HG03025 (cell line): ENCODE data around the gene RAP1GAP.

Source experiments
- ATAC-seq: cut with Tn5 transposase; IDR thresholded peaks from one replicate; pipeline ENCODE4 v1.9.1; 2021; ENCODE audit warnings: mild to moderate bottlenecking, moderate library complexity; ENCODE audit not compliant: unreplicated experiment, low FRiP score

The RAP1GAP gene

DNA sequence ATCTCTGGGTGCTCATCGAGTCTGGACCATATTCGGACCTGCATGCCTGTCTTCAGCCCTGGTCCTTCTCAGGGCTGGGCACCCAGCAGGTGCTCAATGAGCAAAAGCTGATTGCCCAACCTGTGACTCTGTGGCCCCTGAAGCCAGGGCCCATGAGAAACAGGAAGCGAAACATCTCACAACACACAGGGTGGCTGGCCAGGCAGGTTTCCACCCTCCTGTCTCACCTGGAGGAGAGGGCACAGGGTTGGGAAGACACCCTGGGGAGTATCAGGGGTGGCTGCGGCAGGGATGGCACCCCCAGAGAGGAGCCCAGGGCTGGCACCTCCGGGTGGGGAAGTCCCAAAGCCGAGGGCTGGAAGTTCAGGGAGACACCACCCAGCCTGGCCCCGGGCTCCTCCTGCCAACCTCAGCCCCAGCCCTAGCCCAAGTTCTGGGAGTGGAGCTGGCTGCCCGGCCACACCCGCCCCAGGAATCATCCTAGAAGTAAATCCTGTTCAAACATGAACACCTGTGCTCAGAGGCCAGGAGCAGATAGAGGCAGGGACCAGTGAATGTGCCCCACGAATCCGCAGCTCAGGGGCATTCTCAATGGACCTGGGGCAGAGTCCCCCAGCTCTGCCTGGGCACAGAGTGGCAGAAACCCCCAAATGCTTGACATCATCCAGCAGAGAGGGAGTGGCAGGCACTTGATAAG, 54.6 kb downstream of the RAP1GAP start:
- no peak for ATAC-seq

DNA sequence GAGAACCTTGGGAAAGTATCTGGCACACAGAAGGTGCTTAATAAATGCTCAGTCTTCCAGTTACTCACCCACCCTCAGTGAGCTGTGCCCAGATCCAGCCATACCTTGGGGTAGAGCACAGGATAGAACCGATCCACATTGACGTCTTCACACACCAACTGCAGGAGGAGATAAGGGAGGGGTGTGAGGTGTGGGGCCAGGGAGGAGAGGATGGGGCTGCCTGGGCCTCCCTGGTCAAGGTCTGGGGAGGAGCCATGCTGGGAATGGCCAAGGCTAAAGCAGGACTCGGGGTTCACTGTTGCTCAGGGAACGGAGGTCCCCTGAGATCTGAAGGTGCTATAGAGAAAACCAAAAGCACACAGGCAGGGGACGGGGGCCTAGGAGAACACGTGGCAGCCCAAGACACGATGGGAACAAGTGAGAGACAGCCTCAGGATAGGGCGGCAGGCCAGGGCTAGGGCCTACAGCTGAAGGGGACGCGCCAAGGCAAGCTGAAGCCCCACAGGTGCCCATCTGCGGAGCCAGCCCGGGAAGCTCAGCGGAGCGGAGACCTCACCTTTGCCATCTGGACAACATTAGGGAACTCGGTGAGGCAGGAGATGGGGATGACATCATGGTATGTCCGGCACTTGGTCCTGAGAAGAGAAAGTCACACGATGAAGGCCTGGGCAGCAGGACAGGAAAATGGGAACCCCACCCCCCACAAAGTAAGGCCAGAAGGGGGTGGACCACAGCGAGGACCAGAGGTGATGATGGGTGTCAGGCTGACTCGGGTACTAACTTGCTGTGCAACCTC, 55.9 kb downstream of the RAP1GAP start:
- ATAC-seq = no peak

DNA sequence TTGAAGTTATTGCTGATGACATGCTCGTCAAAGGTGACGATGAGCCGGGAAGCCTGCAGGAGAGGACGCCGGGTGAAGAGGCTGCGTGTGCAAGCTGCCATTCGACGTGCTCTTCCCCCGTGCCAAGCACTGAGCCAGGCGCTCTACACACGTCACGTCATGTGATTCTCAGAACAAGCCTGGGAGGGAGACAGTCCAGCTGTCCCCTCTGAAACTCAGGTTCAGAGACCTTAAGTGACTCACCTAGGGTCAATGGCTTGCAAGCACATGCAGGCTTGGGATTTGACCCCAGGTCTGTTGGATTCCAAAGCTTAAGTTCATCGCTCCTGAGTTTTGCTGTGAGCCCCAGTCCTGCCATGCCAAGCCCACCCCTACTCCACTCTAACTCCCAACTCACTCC, 57.1 kb downstream of the RAP1GAP start:
- no peak for ATAC-seq

DNA sequence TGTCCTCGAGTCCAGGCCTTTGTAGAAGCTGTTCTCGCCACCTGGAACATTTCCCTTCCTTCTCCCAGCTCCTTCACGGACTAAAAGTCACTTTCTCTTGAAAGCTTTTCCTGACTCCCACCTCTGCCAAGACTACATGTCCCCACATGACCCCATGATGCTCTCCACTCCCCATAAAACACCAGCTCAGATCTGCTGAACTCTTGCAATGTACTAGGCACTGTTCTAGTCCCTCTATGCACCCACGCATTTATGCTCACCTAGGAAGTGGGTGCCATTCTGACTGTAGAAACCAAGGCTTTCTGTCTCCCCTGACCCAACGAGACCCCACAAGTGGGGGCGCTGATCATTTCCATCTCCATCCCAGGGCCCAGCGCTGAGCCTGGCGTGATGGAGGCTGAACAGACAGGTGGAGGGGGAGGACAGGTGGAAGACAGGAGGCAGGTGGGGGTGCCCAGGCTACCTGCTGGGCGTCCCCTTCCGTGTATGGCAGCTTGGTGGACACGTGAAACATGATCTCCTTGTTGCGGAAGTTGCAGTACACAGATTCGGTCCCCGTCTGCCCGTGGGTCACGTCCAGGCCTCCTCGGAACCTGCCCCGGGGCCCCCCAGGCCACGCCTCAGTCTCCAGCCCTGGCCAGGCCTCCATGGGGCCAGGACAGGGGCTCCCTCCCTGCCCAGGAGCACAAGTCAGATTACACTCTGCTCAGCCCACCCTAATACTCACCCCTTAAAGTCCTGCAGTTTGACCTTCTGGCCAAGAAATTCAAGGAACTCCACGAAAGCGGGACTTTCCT, 58.0 kb downstream of the RAP1GAP start:
- ATAC-seq = no peak

DNA sequence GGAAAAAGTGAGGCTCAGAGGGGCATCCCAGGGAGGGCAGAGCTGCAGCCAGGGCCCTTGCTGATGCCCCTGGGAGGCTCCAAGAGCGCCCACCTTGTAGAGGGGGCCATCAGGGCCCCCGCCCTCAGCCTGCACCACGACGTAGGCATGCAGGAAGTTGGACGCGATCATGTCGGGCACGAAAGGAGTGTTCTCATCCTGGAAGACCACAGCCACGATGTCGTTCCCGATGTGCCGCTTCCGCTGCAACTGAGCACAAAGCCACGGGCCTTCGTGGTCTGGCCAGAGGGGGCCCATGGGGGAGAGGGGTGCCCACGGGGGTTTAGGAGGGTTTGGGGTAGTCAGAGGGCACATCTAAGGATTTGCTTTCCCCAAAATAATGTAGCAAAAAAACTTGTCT, 59.1 kb downstream of the RAP1GAP start:
- no peak for ATAC-seq

DNA sequence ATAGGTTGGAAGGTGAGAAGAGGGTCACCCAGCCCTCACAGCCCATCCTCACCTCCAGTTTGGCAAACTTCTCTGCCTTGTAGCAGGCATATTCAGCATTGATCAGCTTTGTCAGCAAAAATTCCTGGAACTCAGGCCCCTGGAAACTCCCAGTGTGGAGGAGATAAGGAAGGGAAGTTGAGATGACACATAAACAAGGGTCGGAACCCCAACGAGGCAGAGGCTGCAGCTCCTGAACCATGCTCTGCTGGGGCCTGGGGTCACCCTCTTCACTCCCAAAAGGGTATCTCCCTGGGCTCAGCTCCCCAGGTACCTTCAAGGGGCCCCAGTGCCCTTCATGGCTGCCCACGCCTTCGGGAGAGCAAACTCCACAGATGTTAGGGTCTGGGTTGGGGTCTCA, 60.4 kb downstream of the RAP1GAP start:
- ATAC-seq = no peak

DNA sequence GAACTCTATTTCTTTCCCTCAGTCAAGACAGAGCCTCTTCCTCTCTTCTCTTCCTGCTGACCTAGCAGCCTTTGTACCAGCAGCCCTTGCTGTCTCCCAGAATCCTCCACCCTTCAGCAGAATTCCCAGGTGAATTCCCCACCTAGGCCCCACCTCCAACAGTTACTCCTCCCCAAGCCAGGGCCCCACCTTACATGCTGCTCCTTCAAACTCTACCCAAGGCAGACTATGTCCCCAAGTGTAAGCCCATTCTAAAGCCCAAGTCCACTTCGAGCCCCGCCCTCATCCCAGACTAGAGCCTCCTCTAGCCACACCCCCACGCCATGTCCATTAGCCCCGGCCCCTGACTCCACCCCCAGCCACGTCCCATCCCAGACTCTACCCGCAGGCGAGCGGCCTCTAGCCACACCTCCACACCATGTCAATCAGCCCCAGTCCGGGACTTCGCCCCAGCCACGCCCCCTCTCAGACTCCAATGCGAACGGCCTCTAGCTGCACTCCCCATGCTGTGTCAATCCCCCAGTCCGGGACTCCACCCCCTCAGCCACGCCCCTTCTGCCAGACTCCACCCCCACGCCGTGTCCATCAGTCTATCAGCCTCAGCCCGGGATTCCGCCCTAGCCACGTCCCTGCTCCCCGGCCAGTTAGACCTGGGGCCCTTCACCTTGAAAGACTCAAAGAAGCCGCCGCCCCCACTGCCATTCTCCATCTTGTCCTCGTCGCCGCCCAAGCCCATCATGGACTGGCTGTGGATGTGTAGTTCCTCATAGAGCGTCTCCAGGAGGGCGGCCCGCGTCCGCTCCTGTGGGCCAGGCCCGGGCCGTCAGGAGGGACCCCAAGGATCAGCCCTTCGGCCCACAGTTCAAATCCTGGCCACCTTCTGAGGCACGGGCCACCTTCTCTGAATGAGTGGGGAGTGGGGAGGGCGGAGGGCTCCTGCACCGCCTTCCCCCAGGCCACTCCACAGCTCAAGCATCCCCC, 61.3 kb downstream of the RAP1GAP start:
- ATAC-seq = no peak

DNA sequence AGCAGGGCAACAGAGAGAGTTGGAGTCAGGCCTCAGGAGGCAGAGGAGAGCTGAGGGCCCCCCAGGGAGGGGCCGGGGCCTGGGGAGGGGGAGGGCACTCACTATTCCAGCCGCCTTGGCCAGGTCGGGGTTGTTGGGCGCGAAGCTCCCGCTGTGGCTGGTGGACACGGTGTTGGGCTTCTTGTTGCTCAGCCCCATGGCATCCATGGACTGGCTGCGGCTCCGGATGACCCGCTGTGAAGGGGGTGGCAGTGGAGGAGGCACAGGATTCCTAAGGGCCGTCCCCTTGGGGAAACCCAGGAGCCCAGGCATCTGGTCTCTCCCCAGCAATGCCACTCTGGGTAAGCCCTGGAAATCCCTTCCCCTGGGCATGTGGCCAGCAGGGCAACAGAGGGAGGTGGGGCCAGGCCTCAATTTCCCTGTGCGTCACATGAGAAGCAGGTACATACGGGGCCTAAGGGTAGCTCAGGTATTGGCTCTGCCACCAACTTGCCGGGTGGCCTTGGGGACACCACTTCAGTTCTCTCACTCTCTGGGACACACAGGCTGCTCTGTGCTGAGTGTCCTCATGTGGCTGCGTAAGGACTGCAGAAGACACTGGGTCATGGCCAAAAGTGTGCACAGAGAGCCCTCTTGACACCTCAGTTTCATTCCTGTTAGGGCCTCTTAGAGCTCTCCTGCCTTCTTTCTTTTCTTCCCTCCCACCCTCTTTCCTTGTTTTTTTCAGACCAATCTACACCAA, 63.0 kb downstream of the RAP1GAP start:
- ATAC-seq = no peak

DNA sequence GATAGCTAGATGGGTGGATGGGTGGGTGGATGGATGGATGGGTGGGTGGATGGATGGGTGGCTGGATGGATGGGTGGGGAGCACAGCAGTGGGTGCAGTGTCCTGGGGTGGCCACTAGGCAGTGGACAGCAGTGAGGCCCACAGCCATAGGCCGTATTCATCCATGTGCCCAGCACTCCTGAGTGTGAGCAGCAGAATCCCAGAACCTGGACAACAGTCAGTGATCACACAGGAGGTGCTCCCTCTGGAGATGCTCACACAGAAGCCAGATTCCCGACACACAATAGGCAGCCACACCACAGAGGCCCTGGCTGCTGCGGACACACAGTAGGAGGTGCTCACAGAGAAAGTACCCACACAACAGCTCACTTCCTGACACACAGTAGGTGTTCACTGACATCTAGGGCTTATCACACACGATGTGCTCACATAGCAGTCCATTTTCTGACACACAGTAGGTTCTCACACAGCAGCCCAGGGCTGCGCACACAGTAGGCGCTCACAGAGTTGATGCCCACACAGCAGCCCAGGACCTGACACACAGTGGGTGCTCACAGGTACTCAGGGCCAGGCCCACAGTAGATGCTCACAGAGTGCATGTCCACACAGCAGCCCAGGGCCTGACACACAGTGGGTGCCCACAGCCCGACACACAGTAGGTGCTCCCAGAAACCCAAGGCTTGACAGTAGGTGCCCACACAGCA, 64.0 kb downstream of the RAP1GAP start:
- ATAC-seq = no peak

DNA sequence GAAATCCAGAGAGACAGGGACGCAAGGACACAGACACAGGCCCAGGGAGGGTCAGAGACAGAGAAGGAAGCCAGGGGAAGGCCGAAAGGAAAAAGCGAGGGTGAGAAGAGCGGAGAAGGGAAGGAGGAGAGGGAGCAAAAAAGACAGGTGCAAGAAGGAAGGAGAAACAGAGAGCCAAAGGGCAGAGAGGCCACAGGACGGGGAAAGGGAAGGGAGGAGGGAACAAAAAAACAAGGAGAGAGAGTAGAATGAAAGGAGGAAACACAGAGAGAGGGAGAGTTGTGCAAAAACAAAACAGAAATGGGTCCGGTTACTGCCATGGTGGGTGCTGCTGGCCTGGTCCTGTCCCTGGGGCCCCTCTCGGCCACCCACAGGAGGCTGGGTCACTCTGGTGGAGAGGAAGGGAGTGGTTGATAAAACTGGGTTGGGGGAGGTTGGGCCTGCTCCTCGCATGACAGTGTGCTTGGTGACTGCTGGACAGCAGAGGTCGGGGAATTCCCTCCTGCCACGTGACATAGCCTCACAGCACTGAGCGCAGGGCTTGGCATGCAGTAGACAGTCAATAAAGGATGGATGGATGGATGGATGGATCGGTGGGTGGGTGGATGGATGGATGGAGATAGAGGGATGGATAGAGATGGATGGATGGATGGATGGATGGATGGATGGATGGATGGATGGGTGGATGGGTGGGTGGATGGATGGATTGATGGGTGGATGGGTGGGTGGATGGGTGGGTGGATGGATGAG, 64.8 kb downstream of the RAP1GAP start:
- no peak for ATAC-seq

DNA sequence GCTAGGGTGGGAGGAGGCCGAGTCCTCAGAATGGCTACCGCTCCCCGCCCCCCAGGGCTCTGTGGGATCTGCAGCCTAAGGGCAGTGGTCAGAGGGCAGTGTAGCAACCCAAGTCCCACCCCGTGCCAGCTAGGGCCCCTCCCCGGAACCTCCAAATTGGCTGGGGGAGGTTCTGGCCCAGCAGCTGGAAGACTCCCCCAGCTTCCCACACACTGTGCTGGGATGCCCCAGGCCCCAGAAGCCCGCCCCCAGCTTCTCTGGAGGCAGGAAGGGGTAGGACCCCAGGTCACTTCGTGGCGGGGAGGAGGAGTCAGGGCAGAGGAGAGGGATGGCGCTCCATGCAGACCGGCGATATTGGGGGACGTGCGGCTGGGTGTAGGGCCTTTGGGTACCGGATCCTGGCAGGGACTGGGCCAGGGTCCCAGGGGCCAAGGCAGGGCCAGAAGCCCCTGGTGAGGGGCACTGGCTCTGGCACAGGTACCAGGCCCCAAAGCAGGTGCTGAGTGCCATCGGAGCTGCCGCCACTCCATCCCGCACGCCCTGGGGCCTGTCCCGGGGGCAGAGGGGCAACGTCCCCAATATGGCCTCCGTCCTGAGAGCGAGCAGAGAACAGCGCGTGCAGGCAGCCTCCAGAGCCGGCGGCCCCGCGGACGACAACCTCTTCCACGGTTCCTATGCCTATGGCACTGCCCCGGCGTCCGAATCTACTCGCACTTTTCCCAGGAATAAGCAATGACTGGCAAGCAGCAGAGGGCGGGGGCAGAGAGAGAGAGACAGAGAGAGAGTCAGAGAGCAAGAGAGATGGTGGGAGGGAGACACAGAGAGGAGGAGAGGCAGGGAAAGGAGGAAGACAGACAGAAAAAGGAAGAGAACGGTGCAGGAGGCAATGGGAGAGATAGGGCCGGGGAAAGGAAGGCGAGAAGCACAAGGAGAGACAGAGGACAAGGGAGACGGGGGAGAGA, 65.7 kb downstream of the RAP1GAP start:
- ATAC-seq = no peak

DNA sequence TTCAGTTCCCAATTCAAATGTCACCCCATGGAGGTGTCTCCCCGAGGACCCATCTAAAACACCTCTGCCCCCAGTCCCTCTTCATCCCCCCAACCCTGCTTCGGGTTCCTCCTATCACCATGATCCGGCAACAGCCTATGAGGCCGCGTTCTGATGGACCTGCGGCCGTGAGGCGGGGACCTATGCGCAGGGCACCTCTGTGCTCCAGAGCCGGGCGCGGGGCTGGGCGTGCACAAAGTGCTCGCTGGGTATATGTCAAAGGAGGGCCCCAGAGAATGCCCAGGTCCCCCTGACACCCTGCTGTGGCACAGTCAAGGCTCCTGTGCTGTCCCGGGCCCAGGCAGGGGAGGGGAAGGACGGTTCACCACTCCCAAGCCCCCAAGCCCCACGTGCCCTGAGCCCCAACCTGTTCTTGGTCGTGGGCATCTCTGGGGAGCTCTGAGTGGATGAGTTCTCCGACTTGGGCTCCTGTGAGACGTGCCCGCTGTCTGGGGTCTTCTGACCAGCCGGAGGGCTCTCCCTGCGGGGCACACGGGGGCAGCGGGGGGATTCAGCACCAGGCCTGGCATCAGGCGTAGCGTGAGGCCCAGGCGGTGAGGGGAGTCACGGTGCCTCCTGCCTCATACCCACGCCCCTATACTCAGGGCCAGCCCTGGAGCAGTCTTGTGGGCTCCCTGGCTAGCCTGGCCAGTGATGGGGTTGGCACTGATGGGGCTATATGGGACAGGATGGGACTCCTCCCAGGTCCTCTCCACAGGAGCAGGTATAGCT, 67.7 kb downstream of the RAP1GAP start:
- ATAC-seq = no peak

DNA sequence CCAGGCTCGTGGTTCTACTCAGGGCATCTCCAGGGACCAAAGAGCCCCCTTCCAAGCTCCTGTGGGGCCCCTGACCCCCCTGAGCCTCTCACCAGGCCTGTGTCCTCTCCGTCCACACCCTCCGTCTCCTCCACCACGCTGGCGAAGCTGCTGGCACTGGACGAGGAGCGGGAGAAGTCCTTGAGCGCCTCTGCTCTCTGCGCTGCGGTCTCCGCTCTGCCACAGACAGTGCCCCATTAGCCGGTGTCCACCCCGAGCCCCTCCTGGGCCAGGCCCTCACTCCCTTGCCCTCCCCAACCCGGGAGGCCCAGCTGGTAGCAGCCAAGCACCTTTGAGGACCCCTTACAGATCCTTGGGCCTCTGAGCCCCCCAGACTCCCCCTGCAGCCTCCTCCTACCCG, 69.8 kb downstream of the RAP1GAP start:
- no peak for ATAC-seq

DNA sequence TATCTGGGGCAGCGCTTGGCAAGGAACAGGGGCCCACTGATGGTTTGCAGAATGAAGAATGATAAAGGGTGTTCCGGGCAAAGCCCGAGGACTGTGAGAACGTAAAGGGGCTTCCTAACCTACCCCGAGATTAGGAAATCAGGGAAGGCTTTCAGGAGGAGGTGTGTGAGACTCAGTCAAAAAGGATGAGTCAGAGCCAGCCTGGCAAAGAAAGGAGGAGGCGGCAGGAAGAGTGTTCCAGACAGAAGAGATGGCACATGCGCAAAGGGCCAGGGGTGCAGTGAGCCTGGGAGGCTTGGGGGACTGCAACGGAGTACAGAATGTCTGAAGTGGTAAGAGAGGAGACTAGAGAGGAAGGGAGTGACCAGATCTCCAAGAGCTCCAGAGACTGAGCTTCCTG, 70.3 kb downstream of the RAP1GAP start:
- ATAC-seq = no peak

DNA sequence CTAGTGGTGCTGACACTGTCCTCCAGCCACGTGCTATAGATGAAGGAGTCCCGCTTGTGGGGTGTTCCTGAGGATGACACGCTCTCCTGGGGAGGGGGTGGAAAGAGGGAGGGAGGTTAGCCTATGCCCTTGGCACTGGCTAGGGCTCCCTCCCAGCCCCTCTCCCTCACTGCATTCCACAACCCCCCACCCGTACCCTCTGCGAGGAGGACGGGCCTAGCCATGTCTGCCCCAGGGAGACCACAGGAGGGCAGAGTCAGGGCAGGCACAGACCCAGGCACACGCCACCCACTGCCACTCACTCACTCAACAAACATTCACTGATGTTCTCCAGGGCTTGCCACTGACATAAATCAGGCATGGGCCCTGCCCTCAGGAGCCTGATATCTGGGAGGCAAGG, 70.7 kb downstream of the RAP1GAP start:
- no peak for ATAC-seq

DNA sequence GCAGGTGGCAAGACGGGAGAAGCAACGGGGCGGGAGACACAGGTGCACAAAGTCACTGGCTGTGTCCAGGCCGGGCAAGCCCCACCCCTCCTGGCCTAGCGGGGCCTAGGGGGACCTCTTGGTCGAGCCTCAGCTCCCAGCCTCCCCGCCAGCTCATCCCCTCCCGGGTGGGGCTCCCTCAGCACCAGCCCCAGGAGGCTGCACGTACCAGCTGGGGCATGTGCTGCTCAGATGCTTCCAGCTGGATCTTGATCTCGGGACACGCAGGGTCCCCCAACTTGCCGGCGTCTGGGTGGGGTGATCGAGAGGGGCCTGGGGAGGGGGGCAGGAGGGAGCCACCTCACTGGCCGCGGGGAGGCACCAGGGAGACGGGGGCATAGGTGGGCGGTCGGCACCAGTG, 71.4 kb downstream of the RAP1GAP start:
- ATAC-seq = no peak
